Endothelial cell of umbilical vein (primary cell): ENCODE data around the gene MAP6. TPM values are rescaled to one million over a fixed set of nuclear protein-coding genes. Genes with fewer than 3 reads are reported as not detected.

ENCODE experiments used
- BruUV-seq: library from RNA; stranded (reverse); fragments of 400-500 nt; replicated peaks from 2 replicates; lab custom pipeline; 2021; lab: Mats Ljungman, UMichigan
- CTCF ChIA-PET: fragments of 300-600, 350-600 bp; sonication (Branson Sonifier 250); formaldehyde crosslinking; loops from one replicate; lab custom pipeline; 2021; ENCODE audit warnings: antibody characterized with exemption, inconsistent platforms; lab: Charles Lee
- POLR2A ChIA-PET: fragments of 300-600, 350-600 bp; sonication (Branson Sonifier 250); formaldehyde crosslinking; loops from one replicate; lab custom pipeline; 2021; ENCODE audit warnings: antibody characterized with exemption, inconsistent platforms; lab: Charles Lee
- DNase-seq: peaks from one replicate; pipeline ENCODE4 v3.0.0-alpha.2; 2011; ENCODE audit warnings: low read depth, low spot score
- FAIRE-seq: peaks from 2 replicates; lab custom pipeline; 2011; peaks lifted over from hg19 to GRCh38; lab: Jason Lieb, UNC
- H2AFZ ChIP-seq: 2 replicates; pipeline ENCODE4 v1.6.0; 2012; ENCODE audit warnings: low read depth, low read length, control low read depth, inconsistent platforms
- H3K27ac ChIP-seq: 2 replicates; pipeline ENCODE4 v1.5.1; 2011; ENCODE audit warnings: low read depth, mild to moderate bottlenecking, control low read depth, low read length, moderate library complexity; ENCODE audit not compliant: insufficient read depth
- H3K27me3 ChIP-seq, 2 experiments: 2 replicates each; pipeline versions ENCODE4 v1.6.0 to v1.6.1; 2011; ENCODE audit warnings: low read length in 2 of 2, mixed read lengths in 1 of 2; ENCODE audit not compliant: control insufficient read depth in 2 of 2, insufficient read depth in 2 of 2
- H3K36me3 ChIP-seq, 2 experiments: 2 replicates in 1 of 2; 3 replicates in 1 of 2; pipeline ENCODE4 v1.5.1; 2011; ENCODE audit warnings: low read length in 2 of 2, mild to moderate bottlenecking in 1 of 2, moderate library complexity in 1 of 2; ENCODE audit not compliant: control insufficient read depth in 2 of 2, insufficient read depth in 2 of 2; ENCODE audit errors: extremely low read depth in 1 of 2
- H3K4me1 ChIP-seq: 3 replicates; pipeline ENCODE4 v1.5.1; 2011; ENCODE audit warnings: mild to moderate bottlenecking, low read length; ENCODE audit not compliant: control insufficient read depth, insufficient read depth; ENCODE audit errors: extremely low read depth
- H3K4me2 ChIP-seq: 2 replicates; pipeline ENCODE4 v1.6.1; 2011; ENCODE audit warnings: low read length, control low read depth, mixed read lengths; ENCODE audit not compliant: insufficient read depth
- H3K4me3 ChIP-seq, 3 experiments: fragments of 200-600 bp in 1 of 3; sonication (generic), shearing (Covaris generic) in 1 of 3; replicated peaks in 1 of 3; 2 replicates each; pipeline ENCODE4 v1.5.1; 2011 to 2016; ENCODE audit warnings: control low read depth in 3 of 3, low read length in 3 of 3, mild to moderate bottlenecking in 2 of 3, inconsistent platforms in 1 of 3, low read depth in 1 of 3, moderate library complexity in 1 of 3; ENCODE audit not compliant: insufficient read depth in 1 of 3
- H3K79me2 ChIP-seq: 2 replicates; pipeline ENCODE4 v1.6.0; 2012; ENCODE audit warnings: low read length, inconsistent platforms; ENCODE audit not compliant: control insufficient read depth, insufficient read depth
- H3K9ac ChIP-seq: replicated peaks from 2 replicates; pipeline ENCODE3; 2011; ENCODE audit warnings: low read length, control low read depth; ENCODE audit not compliant: insufficient read depth; ENCODE audit errors: extremely low read depth
- H3K9me1 ChIP-seq: replicated peaks from 3 replicates; pipeline ENCODE4 v1.6.0; 2011; ENCODE audit warnings: mild to moderate bottlenecking, low read length; ENCODE audit not compliant: control insufficient read depth, insufficient read depth; ENCODE audit errors: extremely low read depth
- H3K9me3 ChIP-seq: replicated peaks from 2 replicates; pipeline ENCODE4 v1.5.1; 2012; ENCODE audit warnings: low read length, inconsistent platforms; ENCODE audit not compliant: control insufficient read depth, insufficient read depth
- H4K20me1 ChIP-seq: replicated peaks from 2 replicates; pipeline ENCODE3; 2011; ENCODE audit warnings: mild to moderate bottlenecking, low read length; ENCODE audit not compliant: control insufficient read depth, insufficient read depth; ENCODE audit errors: extremely low read depth
- CTCF ChIP-seq, 2 donors: IDR thresholded peaks; 1 replicate in 1 of 2; 2 replicates in 1 of 2; pipeline ENCODE4 v1.5.1; 2011; ENCODE audit warnings: low read length in 2 of 2, mild to moderate bottlenecking in 2 of 2, moderate library complexity in 2 of 2, control low read depth in 1 of 2, inconsistent platforms in 1 of 2, low read depth in 1 of 2; ENCODE audit not compliant: insufficient read depth in 1 of 2; ENCODE audit errors: extremely low read depth in 1 of 2
- EZH2 ChIP-seq: IDR thresholded peaks from 2 replicates; pipeline ENCODE4 v1.6.1; 2012; ENCODE audit warnings: borderline replicate concordance, low read depth, mild to moderate bottlenecking, moderate library complexity, low read length, inconsistent platforms; ENCODE audit not compliant: severe bottlenecking
- FOS ChIP-seq: IDR thresholded peaks from 2 replicates; pipeline ENCODE4 v1.6.1; 2011; ENCODE audit warnings: mild to moderate bottlenecking, low read length, moderate library complexity, borderline replicate concordance; ENCODE audit not compliant: insufficient read depth
- GATA2 ChIP-seq: IDR thresholded peaks from 2 replicates; pipeline ENCODE4 v1.7.0; 2011; ENCODE audit warnings: low read depth, mild to moderate bottlenecking, moderate library complexity, mixed read lengths, low read length; ENCODE audit not compliant: insufficient read length, insufficient read depth
- JUN ChIP-seq: IDR thresholded peaks from 2 replicates; pipeline ENCODE4 v1.6.1; 2011; ENCODE audit warnings: borderline replicate concordance, low read depth; ENCODE audit not compliant: insufficient read length, insufficient read depth
- MAX ChIP-seq: IDR thresholded peaks from 2 replicates; pipeline ENCODE4 v1.6.1; 2011; ENCODE audit not compliant: insufficient read depth, insufficient read length
- MYC ChIP-seq: IDR thresholded peaks from one replicate; pipeline ENCODE4 v1.6.1; 2011; ENCODE audit warnings: mild to moderate bottlenecking, low read depth, low read length
- POLR2A ChIP-seq: IDR thresholded peaks from 2 replicates; pipeline ENCODE4 v1.6.1; 2012; ENCODE audit warnings: low read depth, mild to moderate bottlenecking, control low read depth, low read length
- POLR2AphosphoS5 ChIP-seq: IDR thresholded peaks from 2 replicates; pipeline ENCODE4 v1.6.1; 2012; ENCODE audit warnings: low read depth, mild to moderate bottlenecking, control low read depth, low read length, moderate library complexity; ENCODE audit not compliant: insufficient read depth
- dilution Hi-C: fragments of 300-500 bp; cut with MboI; formaldehyde crosslinking; loops from one replicate; pipeline ENCODE4 v1.15.0; 2019; ENCODE audit warnings: low sequenced_read_pairs; ENCODE audit not compliant: extremely low pct_ligation_motif_present
- intact Hi-C: fragments of 100-400 bp; cut with micrococcal nuclease; formaldehyde crosslinking; loops from one replicate; pipeline ENCODE4 v1.10.0; 2022
- polyA plus RNA-seq, 4 experiments: library from polyadenylated mRNA; depleted of rRNA in 3 of 4; stranded (reverse) in 3 of 4; unstranded in 1 of 4; fragments of >200 nt; gene quantifications; 2 replicates each; pipeline versions ENCODE4 v1.2.1 to v1.2.3, GENCODE V29; 2011 to 2012; ENCODE audit warnings: missing spikeins in 1 of 4
- total RNA-seq: library from RNA; stranded (reverse); gene quantifications from 2 replicates; pipeline ENCODE4 v1.2.3, GENCODE V29; 2021

The MAP6 gene
- total and polyA plus RNA-seq, 2 donors (not counting 3 experiments of a cell fraction or from before 2014, with no cell fraction given), result 0.12 TPM; not detected in 1

- ChIA-PET POLR2A (interaction anchor here (1.8 to 2.9 kb wide), 2 partner anchors 10 to 12 kb away, joined by 9 to 23 read pairs; no protein-coding TSS in a partner anchor), CTCF (interaction anchor here (1.0 to 8.6 kb wide), 8 partner anchors 11 to 157 kb away, joined by 3 to 107 read pairs (median 12); no protein-coding TSS in a partner anchor)
These were observed 103.5 kb downstream of the MAP6 start for GRCh38 chr11:75565221-75565814.

More at GRCh38 chr11:75565221-75565814, 103.5 kb downstream of the MAP6 start:
- no peaks in the 10 kb centered on the region for H3K9me3 ChIP-seq
- intact Hi-C loops (loop anchor here (1.0 kb wide), 1 partner anchor 17 kb away; no protein-coding TSS in a partner anchor), dilution Hi-C loops (no loop called here)
- TF ChIP-seq POLR2A (no peak), POLR2AphosphoS5 (peak; percentile 58), MYC (no peak), EZH2 (no peak), CTCF (IDR thresholded peaks at IDR 0.05; ENCODE audit: extremely low read depth in 1 of 2, insufficient read depth in 1 of 2, low read depth in 1 of 2, low read length in 2 of 2) (no peak), GATA2 (no peak), JUN (peak; percentile 50), FOS (peak; percentile 87), MAX (no peak)
- peak overlapping the region; percentile 92 for H3K27ac ChIP-seq
- H3K4me2 ChIP-seq, result peak overlapping the region; percentile 90
- DNase-seq (peak; percentile 73), FAIRE-seq (peak; percentile 91)
- H4K20me1 ChIP-seq, result no peaks in the 10 kb centered on the region
- H3K27me3 ChIP-seq, result no peaks in the 10 kb centered on the region
- H3K4me3 ChIP-seq, result no peak overlapping the region
- H2AFZ ChIP-seq, result no peak overlapping the region
- H3K36me3 ChIP-seq, result peaks cover 12 to 35% of the 10 kb centered on the region in 2 experiments
- peaks cover 33% of the 10 kb centered on the region for H3K4me1 ChIP-seq
- H3K9me1 ChIP-seq, result no peaks in the 10 kb centered on the region
- H3K9ac ChIP-seq, result peak overlapping the region; percentile 2
- BruUV-seq, result no TSS peak
- peaks cover 63% of the 10 kb centered on the region for H3K79me2 ChIP-seq
